Naive thymus-derived CD8-positive, alpha-beta T cell (primary cell): ENCODE measurements around the gene SLC34A3. TPM values are rescaled to one million over a fixed set of nuclear protein-coding genes. Genes with fewer than 3 reads are reported as not detected.

Experiments used
- ATAC-seq, 2 donors: fragments of 150-1000 bp; cut with Tn5 transposase in 1 of 2; sonication (Bioruptor Pico), chemical (Tn5 transposase) in 1 of 2; 1 replicate in 1 of 2; 2 replicates in 1 of 2; pipeline ENCODE4 v1.10.0; 2021; ENCODE audit warnings: mild to moderate bottlenecking in 2 of 2, moderate library complexity in 2 of 2
- POLR2A ChIA-PET: fragments of 350-600 bp; sonication (Branson Sonifier 250); formaldehyde crosslinking; loops from one replicate; lab custom pipeline; 2021; ENCODE audit warnings: antibody characterized with exemption; lab: Charles Lee
- DNase-seq, 10 donors: peaks; one replicate each; pipeline versions ENCODE4 v3.0.0 to v3.0.0-alpha.2; 2020 to 2022
- H3K27ac Mint-ChIP-seq, 10 donors: one replicate each; pipeline ENCODE4 v1.8.0; 2020 to 2022; ENCODE audit warnings: mild to moderate bottlenecking in 10 of 10, mixed read lengths in 10 of 10, moderate library complexity in 4 of 10, inconsistent platforms in 1 of 10
- H3K27me3 Mint-ChIP-seq, 5 donors: one replicate each; pipeline ENCODE4 v1.8.0; 2021 to 2022; ENCODE audit warnings: mixed read lengths in 5 of 5
- H3K36me3 Mint-ChIP-seq, 3 donors: one replicate each; pipeline ENCODE4 v1.8.0; 2020 to 2022; ENCODE audit warnings: mixed read lengths in 3 of 3, mild to moderate bottlenecking in 2 of 3, inconsistent platforms in 1 of 3
- H3K4me1 Mint-ChIP-seq, 4 donors: one replicate each; pipeline ENCODE4 v1.8.0; 2021 to 2022; ENCODE audit warnings: mixed read lengths in 4 of 4
- H3K4me3 Mint-ChIP-seq, 10 donors: one replicate each; pipeline ENCODE4 v1.8.0; 2020 to 2022; ENCODE audit warnings: mild to moderate bottlenecking in 10 of 10, mixed read lengths in 10 of 10, moderate library complexity in 6 of 10, inconsistent platforms in 1 of 10
- H3K9me3 Mint-ChIP-seq, 9 donors: one replicate each; pipeline ENCODE4 v1.8.0; 2020 to 2022; ENCODE audit warnings: mixed read lengths in 9 of 9, mild to moderate bottlenecking in 3 of 9, inconsistent platforms in 1 of 9, moderate library complexity in 1 of 9
- polyA plus RNA-seq, 3 donors: library from polyadenylated mRNA; unstranded; fragments of 300-500 nt; fragmentation: Illumina TruSeq; gene quantifications; one replicate each; pipeline ENCODE4 v1.2.3, GENCODE V29; 2021
- total RNA-seq, 8 experiments: library from RNA in 2 of 8; stranded (reverse) in 2 of 8; gene quantifications; one replicate each; pipeline ENCODE4 v1.2.3 and lab custom pipeline; 2021 to 2026

Gene SLC34A3
- total and polyA plus RNA-seq, 5 experiments from 2014 or later, result not detected

- H3K4me3 Mint-ChIP-seq, result peak overlapping the region in 8 of 10 donors; percentile 18 to 66 (median 56)
- H3K9me3 Mint-ChIP-seq, result no peaks in the 10 kb centered on the region
- H3K36me3 Mint-ChIP-seq, result peaks cover 0 to 42% (median 18%) of the 10 kb centered on the region in 3 donors
- H3K27me3 Mint-ChIP-seq, result peaks cover 0 to 20% (median 10%) of the 10 kb centered on the region in 5 donors
- POLR2A ChIA-PET, result interaction anchor here (0.7 to 1.9 kb wide), 2 partner anchors 16 to 48 kb away, joined by 6 read pairs; partner anchors contain the start of gene NELFB
- peak overlapping the region in 3 of 10 donors; percentile 37 to 76 (median 48) for H3K27ac Mint-ChIP-seq
- peaks cover 19 to 41% (median 24%) of the 10 kb centered on the region in 4 donors for H3K4me1 Mint-ChIP-seq
- no peak for ATAC-seq
- no peak for DNase-seq
Measured at GRCh38 chr9:137271696-137272076, 41.0 kb downstream of the SLC34A3 start.

GRCh38 chr9:137272241-137273094, 41.8 kb downstream of the SLC34A3 start:
- Mint-ChIP-seq H3K27ac (no peak overlapping the region), H3K27me3 (peaks cover 0 to 28% (median 14%) of the 10 kb centered on the region in 5 donors), H3K36me3 (peaks cover 0 to 39% (median 16%) of the 10 kb centered on the region in 3 donors), H3K9me3 (no peaks in the 10 kb centered on the region), H3K4me1 (peaks cover 23 to 46% (median 30%) of the 10 kb centered on the region in 4 donors), H3K4me3 (peak overlapping the region in 2 of 10 donors; percentile 10 to 26)
- ATAC-seq (no peak), DNase-seq (no peak)
- POLR2A ChIA-PET, result interaction anchor here (1.9 kb wide), 1 partner anchor 16 kb away, joined by 6 read pairs; the partner anchor contains the start of gene NELFB

GRCh38 chr9:137273095-137273490, 42.4 kb downstream of the SLC34A3 start:
- Mint-ChIP-seq H3K27me3 (peaks cover 0 to 34% (median 14%) of the 10 kb centered on the region in 5 donors), H3K27ac (no peak overlapping the region), H3K4me3 (no peak overlapping the region), H3K4me1 (peaks cover 25 to 47% (median 34%) of the 10 kb centered on the region in 4 donors), H3K36me3 (peaks cover 0 to 36% (median 13%) of the 10 kb centered on the region in 3 donors), H3K9me3 (no peaks in the 10 kb centered on the region)
- POLR2A ChIA-PET, result interaction anchor here (0.6 to 1.9 kb wide), 2 partner anchors 17 to 184 kb away, joined by 3 to 6 read pairs; partner anchors contain the start of gene NELFB
- ATAC-seq (no peak), DNase-seq (no peak)

GRCh38 chr9:137273611-137274320, 43.1 kb downstream of the SLC34A3 start:
- no peaks in the 10 kb centered on the region for H3K9me3 Mint-ChIP-seq
- POLR2A ChIA-PET, result interaction anchor here (0.6 to 1.0 kb wide), 2 partner anchors 19 to 183 kb away, joined by 3 to 4 read pairs; partner anchors contain the start of gene NELFB
- ATAC-seq (no peak), DNase-seq (no peak)
- peaks cover 0 to 35% (median 14%) of the 10 kb centered on the region in 5 donors for H3K27me3 Mint-ChIP-seq
- peak overlapping the region in 1 of 10 donors; percentile 20 for H3K4me3 Mint-ChIP-seq
- H3K36me3 Mint-ChIP-seq, result peaks cover 0 to 29% (median 10%) of the 10 kb centered on the region in 3 donors
- H3K4me1 Mint-ChIP-seq, result peaks cover 22 to 44% (median 34%) of the 10 kb centered on the region in 4 donors
- peak overlapping the region in 1 of 10 donors; percentile 55 for H3K27ac Mint-ChIP-seq

GRCh38 chr9:137275203-137275587, 44.5 kb downstream of the SLC34A3 start:
- ATAC-seq, result no peak
- peaks cover 18 to 34% (median 32%) of the 10 kb centered on the region in 4 donors for H3K4me1 Mint-ChIP-seq

GRCh38 chr9:137275588-137276472, 45.1 kb downstream of the SLC34A3 start:
- ATAC-seq (no peak), DNase-seq (peak in 1 of 10 donors; percentile 62)
- no peaks in the 10 kb centered on the region for H3K9me3 Mint-ChIP-seq
- peaks cover 0 to 35% (median 14%) of the 10 kb centered on the region in 5 donors for H3K27me3 Mint-ChIP-seq
- H3K27ac Mint-ChIP-seq, result peak overlapping the region in 3 of 10 donors; percentile 37 to 60 (median 45)
- peaks cover 0 to 15% (median 0%) of the 10 kb centered on the region in 3 donors for H3K36me3 Mint-ChIP-seq
- H3K4me3 Mint-ChIP-seq, result peak overlapping the region in 3 of 10 donors; percentile 7 to 39 (median 24)
- POLR2A ChIA-PET, result interaction anchor here (2.5 kb wide), 1 partner anchor 34 kb away, joined by 14 read pairs; the partner anchor contains the start of gene TUBB4B
- peaks cover 18 to 34% (median 31%) of the 10 kb centered on the region in 4 donors for H3K4me1 Mint-ChIP-seq

More at GRCh38 chr9:137275203-137275587, 44.5 kb downstream of the SLC34A3 start:
- no peak for DNase-seq
- Mint-ChIP-seq H3K36me3 (peaks cover 0 to 17% (median 0%) of the 10 kb centered on the region in 3 donors), H3K4me3 (peak overlapping the region in 3 of 10 donors; percentile 10 to 39 (median 18)), H3K27ac (peak overlapping the region in 1 of 10 donors; percentile 37), H3K9me3 (no peaks in the 10 kb centered on the region), H3K27me3 (peaks cover 0 to 35% (median 14%) of the 10 kb centered on the region in 5 donors)
- POLR2A ChIA-PET, result no interaction called here

GRCh38 chr9:137276473-137277328, 46.0 kb downstream of the SLC34A3 start:
- H3K27ac Mint-ChIP-seq, result peak overlapping the region in 3 of 10 donors; percentile 14 to 76 (median 49)
- peaks cover 0 to 35% (median 14%) of the 10 kb centered on the region in 5 donors for H3K27me3 Mint-ChIP-seq
- H3K9me3 Mint-ChIP-seq, result no peaks in the 10 kb centered on the region
- ATAC-seq (no peak), DNase-seq (no peak)
- H3K4me3 Mint-ChIP-seq, result peak overlapping the region in 9 of 10 donors; percentile 36 to 77 (median 55)
- H3K4me1 Mint-ChIP-seq, result peaks cover 14 to 27% (median 23%) of the 10 kb centered on the region in 4 donors
- POLR2A ChIA-PET, result interaction anchor here (1.3 to 2.5 kb wide), 2 partner anchors 23 to 35 kb away, joined by 3 to 14 read pairs; partner anchors contain the start of gene TUBB4B
- H3K36me3 Mint-ChIP-seq, result peaks cover 0 to 12% (median 0%) of the 10 kb centered on the region in 3 donors

GRCh38 chr9:137277329-137278041, 46.8 kb downstream of the SLC34A3 start, which contains the start of gene TOR4A:
TOR4A (plus strand) TSS chr9:137277726; CDS start chr9:137278690, 964 bp downstream.
- Mint-ChIP-seq H3K4me1 (peaks cover 14 to 27% (median 20%) of the 10 kb centered on the region in 4 donors), H3K4me3 (peak within 1 kb of the TSS in 9 of 10 donors; percentile 36 to 78 (median 62)), H3K27ac (peak within 1 kb of the TSS in 3 of 10 donors; percentile 14 to 76 (median 49)), H3K9me3 (no peaks in the 10 kb centered on the region), H3K36me3 (peaks cover 0 to 12% (median 0%) of the 10 kb centered on the region in 3 donors), H3K27me3 (peaks cover under 1 to 40% (median 14%) of the 10 kb centered on the region in 5 donors)
- DNase-seq (peak in 1 of 10 donors; percentile 32), ATAC-seq (peak; percentile 60)
- POLR2A ChIA-PET, result interaction anchor here (1.3 to 2.5 kb wide), 2 partner anchors 23 to 36 kb away, joined by 3 to 14 read pairs; partner anchors contain the start of gene TUBB4B

- H3K27ac Mint-ChIP-seq, result no peak overlapping the region
- POLR2A ChIA-PET, result interaction anchor here (1.3 to 2.5 kb wide), 2 partner anchors 24 to 37 kb away, joined by 3 to 14 read pairs; partner anchors contain the start of gene TUBB4B
- ATAC-seq, result peak; percentile 20 to 38
- no peak for DNase-seq
- H3K4me1 Mint-ChIP-seq, result peaks cover 14 to 32% (median 20%) of the 10 kb centered on the region in 4 donors
- peaks cover 0 to 12% (median 0%) of the 10 kb centered on the region in 3 donors for H3K36me3 Mint-ChIP-seq
- H3K9me3 Mint-ChIP-seq, result no peaks in the 10 kb centered on the region
- peak overlapping the region in 6 of 10 donors; percentile 30 to 78 (median 67) for H3K4me3 Mint-ChIP-seq
- peaks cover 1 to 45% (median 14%) of the 10 kb centered on the region in 5 donors for H3K27me3 Mint-ChIP-seq
Measured at GRCh38 chr9:137278061-137278701, 47.5 kb downstream of the SLC34A3 start.
